HTR-8/SVneo (cell line): ENCODE results near the gene GRIA4.
A peak's percentile ranks its signal among the peaks of the same experiment; 100 is the strongest.

Source experiments
- DNase-seq: peaks from one replicate; pipeline ENCODE4 v3.0.0; 2011; ENCODE audit warnings: low spot score, mixed read lengths; ENCODE audit not compliant: insufficient read length
- FAIRE-seq: peaks from 2 replicates; lab custom pipeline; 2011; peaks lifted over from hg19 to GRCh38; lab: Jason Lieb, UNC

The GRIA4 gene

GRCh38 chr11:106021967-106022794 lies 412.3 kb downstream of the GRIA4 start, which contains the start of gene MSANTD4:
Gene MSANTD4 (minus strand): TSS chr11:106022240. CDS start chr11:106010917, 11,323 bp downstream.
- FAIRE-seq = peak; percentile 95
- DNase-seq = peak; percentile 99

- DNase-seq = no peak
- no peak for FAIRE-seq
These were observed 413.0 kb downstream of the GRIA4 start for GRCh38 chr11:106022795-106023275.

- no peak for FAIRE-seq
These were observed 420.7 kb downstream of the GRIA4 start for GRCh38 chr11:106030609-106031008.

GRCh38 chr11:106031202-106031810 lies 421.4 kb downstream of the GRIA4 start:
- no peak for FAIRE-seq
- no peak for DNase-seq

More at GRCh38 chr11:106030609-106031008, 420.7 kb downstream of the GRIA4 start:
- no peak for DNase-seq
